Measurements from ENCODE around the gene PTPRD. TPM values are rescaled to one million over a fixed set of nuclear protein-coding genes. Genes with fewer than 3 reads are reported as not detected.
"Not testable (repeated sequence)": the region's sequence is repeated elsewhere in the genome, so short reads cannot be mapped to it uniquely, and the experiment has no call there.

Gene PTPRD
- total RNA-seq, 1 donor from 2014 or later: 139 TPM

DNA sequence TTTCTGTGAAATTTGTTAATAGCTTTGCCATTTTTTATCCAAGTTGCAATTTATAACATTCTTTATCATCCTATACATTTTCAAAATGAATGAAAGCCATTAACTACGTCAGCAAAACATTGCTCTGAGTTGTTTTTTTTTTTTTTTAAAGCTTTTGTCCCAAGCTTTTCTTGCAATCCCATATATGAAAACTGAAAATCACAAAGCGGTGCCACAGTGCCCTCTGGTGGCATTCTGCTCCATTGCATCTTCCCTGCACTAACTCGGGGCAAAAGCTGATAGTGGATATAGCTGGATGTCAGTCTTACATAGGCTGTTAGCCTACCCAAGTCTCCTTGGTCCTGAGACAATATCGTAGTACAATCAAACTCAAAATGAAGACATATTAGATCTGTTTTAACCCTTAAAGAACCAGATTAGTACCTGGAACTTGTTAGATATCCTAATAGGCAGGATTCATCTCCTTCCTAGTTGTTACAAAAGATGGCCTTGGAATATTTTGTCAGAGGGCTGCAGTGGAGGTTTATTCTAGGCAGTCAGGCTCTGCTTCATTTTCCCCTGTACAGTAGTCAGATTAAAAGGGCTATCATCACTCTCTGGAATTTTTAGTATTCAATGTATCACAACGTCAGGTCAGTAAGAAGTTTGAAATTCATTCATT, 669.9 kb downstream of the PTPRD start:
- no peaks in the 10 kb centered on the region for H3K9me3 Mint-ChIP-seq
- no peaks in the 10 kb centered on the region for H3K36me3 Mint-ChIP-seq (ENCODE audit: low read depth)
- no peak overlapping the region for H3K27ac Mint-ChIP-seq (ENCODE audit: unreplicated experiment)
- TF ChIP-seq, protein P1, sequence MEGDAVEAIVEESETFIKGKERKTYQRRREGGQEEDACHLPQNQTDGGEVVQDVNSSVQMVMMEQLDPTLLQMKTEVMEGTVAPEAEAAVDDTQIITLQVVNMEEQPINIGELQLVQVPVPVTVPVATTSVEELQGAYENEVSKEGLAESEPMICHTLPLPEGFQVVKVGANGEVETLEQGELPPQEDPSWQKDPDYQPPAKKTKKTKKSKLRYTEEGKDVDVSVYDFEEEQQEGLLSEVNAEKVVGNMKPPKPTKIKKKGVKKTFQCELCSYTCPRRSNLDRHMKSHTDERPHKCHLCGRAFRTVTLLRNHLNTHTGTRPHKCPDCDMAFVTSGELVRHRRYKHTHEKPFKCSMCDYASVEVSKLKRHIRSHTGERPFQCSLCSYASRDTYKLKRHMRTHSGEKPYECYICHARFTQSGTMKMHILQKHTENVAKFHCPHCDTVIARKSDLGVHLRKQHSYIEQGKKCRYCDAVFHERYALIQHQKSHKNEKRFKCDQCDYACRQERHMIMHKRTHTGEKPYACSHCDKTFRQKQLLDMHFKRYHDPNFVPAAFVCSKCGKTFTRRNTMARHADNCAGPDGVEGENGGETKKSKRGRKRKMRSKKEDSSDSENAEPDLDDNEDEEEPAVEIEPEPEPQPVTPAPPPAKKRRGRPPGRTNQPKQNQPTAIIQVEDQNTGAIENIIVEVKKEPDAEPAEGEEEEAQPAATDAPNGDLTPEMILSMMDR (conservative IDR thresholded peaks at IDR 0.05): peak; percentile 96
- H3K4me1 Mint-ChIP-seq: peaks cover 12% of the 10 kb centered on the region
- H3K27me3 Mint-ChIP-seq (ENCODE audit: low read depth): no peaks in the 10 kb centered on the region
- DNase-seq (ENCODE audit: low read depth, low spot score): peak; percentile 84
- no peak overlapping the region for H3K4me3 Mint-ChIP-seq

DNA sequence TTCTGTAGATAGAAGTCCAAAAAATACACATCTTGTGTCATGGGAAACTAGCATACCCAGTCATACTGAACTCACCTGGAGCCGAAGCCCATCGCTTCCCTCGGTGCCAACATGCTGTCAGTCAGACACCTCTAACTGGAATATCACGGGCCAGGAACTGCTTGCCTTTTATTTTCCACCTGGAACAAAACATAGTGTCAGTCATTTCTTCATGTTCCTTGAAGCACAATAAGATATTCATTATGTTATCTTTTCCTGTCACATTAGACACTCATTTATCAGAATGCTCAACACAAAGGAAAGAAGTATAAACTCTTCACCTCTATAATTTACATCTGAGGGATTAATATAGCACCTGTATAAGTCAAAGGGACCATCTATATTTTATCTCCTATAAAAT, 674.4 kb downstream of the PTPRD start:
- Mint-ChIP-seq H3K27ac (ENCODE audit: unreplicated experiment) (no peak overlapping the region), H3K4me1 (peaks cover 7% of the 10 kb centered on the region)
- TF ChIP-seq, protein P1 (conservative IDR thresholded peaks at IDR 0.05): no peak

DNA sequence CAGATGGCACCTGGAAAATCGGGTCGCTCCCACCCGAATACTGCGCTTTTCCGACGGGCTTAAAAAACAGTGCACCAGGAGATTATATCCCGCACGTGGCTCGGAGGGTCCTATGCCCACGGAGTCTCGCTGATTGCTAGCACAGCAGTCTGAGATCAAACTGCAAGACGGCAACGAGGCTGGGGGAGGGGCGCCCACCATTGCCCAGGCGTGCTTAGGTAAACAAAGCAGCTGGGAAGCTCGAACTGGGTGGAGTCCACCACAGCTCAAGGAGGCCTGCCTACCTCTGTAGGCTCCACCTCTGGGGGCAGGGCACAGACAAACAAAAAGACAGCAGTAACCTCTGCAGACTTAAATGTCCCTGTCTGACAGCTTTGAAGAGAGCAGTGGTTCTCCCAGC, 681.3 kb downstream of the PTPRD start:
- H3K4me1 Mint-ChIP-seq; H3K4me3 Mint-ChIP-seq; H3K9me3 Mint-ChIP-seq; H3K27me3 Mint-ChIP-seq (ENCODE audit: low read depth); H3K27ac Mint-ChIP-seq (ENCODE audit: unreplicated experiment); H3K36me3 Mint-ChIP-seq (ENCODE audit: low read depth); DNase-seq (ENCODE audit: low read depth, low spot score): not testable (repeated sequence)

More for the DNA sequence above, 674.4 kb downstream of the PTPRD start:
- DNase-seq (ENCODE audit: low read depth, low spot score): no peak
- no peaks in the 10 kb centered on the region for H3K27me3 Mint-ChIP-seq (ENCODE audit: low read depth)
- no peaks in the 10 kb centered on the region for H3K36me3 Mint-ChIP-seq (ENCODE audit: low read depth)
- no peak overlapping the region for H3K4me3 Mint-ChIP-seq
- no peaks in the 10 kb centered on the region for H3K9me3 Mint-ChIP-seq

DNA sequence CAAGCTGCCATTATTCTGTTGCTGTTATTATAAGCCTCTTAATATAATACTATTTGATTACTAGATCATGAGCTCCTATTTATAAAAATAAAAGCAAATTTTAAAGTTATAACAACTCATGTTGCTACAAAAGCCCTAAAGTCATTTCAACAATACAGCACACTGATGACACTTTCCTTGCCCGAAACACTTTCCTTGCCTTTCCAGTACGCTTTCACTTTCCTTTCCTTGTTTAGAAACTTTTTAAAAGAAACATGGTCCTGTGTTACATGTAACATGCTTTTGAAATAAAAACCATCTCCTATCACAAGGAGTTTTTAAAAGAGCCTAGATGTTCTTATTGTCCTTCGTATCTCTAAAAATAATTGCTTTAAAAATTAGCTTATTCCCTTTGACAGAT, 688.4 kb downstream of the PTPRD start:
- TF ChIP-seq, protein P1 (conservative IDR thresholded peaks at IDR 0.05): no peak
- DNase-seq (ENCODE audit: low read depth, low spot score): no peak
- Mint-ChIP-seq H3K4me1 (no peaks in the 10 kb centered on the region), H3K27me3 (ENCODE audit: low read depth) (no peaks in the 10 kb centered on the region), H3K4me3 (no peak overlapping the region), H3K9me3 (no peaks in the 10 kb centered on the region), H3K36me3 (ENCODE audit: low read depth) (no peaks in the 10 kb centered on the region), H3K27ac (ENCODE audit: unreplicated experiment) (no peak overlapping the region)

DNA sequence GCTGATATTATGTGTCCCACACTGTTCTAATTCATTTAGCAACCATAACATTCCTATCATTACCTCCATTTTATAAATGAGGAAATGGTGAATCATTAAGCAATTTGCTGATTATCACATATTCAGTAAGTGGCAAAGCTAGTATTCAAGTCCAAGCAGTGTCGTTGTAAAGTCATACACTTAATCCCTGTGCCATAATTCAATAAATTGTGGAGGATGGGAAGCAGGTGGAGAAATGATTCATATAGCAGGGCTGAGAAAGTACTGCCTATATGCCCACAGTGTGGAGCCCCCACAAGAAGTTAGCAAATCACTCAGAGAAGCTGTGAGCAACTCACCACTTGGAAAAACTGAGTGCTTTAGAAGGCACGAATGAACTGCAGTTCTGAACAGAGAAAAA, 691.0 kb downstream of the PTPRD start:
- no peak overlapping the region for H3K4me3 Mint-ChIP-seq
- no peaks in the 10 kb centered on the region for H3K27me3 Mint-ChIP-seq (ENCODE audit: low read depth)
- no peaks in the 10 kb centered on the region for H3K4me1 Mint-ChIP-seq
- TF ChIP-seq, protein P1 (conservative IDR thresholded peaks at IDR 0.05): no peak
- H3K9me3 Mint-ChIP-seq: no peaks in the 10 kb centered on the region
- no peaks in the 10 kb centered on the region for H3K36me3 Mint-ChIP-seq (ENCODE audit: low read depth)
- no peak for DNase-seq (ENCODE audit: low read depth, low spot score)
- H3K27ac Mint-ChIP-seq (ENCODE audit: unreplicated experiment): no peak overlapping the region

DNA sequence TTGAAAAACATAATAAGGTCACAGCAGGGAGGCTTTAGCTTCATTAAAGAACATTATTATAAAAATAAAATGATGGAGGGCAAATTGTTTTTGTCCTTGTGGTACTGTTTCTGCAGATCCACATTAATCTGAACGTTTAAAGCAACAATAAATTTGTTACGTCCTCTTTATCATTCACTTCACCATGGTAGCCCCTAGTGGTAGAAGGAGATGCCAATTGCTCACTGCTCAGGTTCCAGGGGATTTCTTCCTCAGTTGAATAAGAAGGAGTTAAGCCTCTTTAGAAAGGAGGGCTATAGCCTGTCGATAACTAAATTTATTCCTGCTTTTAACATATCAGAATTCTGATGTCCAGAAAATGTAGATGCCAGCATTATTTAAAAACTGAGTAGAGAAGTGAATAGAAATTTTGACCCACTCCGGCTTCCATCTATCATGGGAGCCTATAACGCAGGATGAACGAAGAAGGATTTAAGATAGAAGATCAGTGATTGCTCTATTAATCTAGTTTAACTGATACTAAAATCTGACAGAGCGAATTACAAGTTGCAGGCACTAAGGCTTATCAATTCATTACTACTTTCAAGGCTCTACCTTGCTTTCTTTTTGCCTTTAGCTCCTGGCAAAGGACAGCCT, 692.3 kb downstream of the PTPRD start:
- Mint-ChIP-seq H3K4me1 (no peaks in the 10 kb centered on the region), H3K27ac (ENCODE audit: unreplicated experiment) (no peak overlapping the region), H3K9me3 (peaks cover 5% of the 10 kb centered on the region), H3K27me3 (ENCODE audit: low read depth) (no peaks in the 10 kb centered on the region), H3K4me3 (no peak overlapping the region), H3K36me3 (ENCODE audit: low read depth) (no peaks in the 10 kb centered on the region)
- DNase-seq (ENCODE audit: low read depth, low spot score): no peak
- TF ChIP-seq, protein P1 (conservative IDR thresholded peaks at IDR 0.05): peak; percentile 53

Data from neural crest cell (in vitro differentiated cells).